H1 (cell line): ENCODE measurements around the gene XRRA1. TPM values are rescaled to one million over a fixed set of nuclear protein-coding genes. Genes with fewer than 3 reads are reported as not detected.

ENCODE experiments used
- CTCF ChIA-PET: fragments of 300-600 bp; sonication (Branson Sonifier 250); formaldehyde crosslinking; loops from one replicate; lab custom pipeline; 2021; ENCODE audit not compliant: partially characterized antibody; lab: Charles Lee
- POLR2A ChIA-PET: fragments of 300-600 bp; sonication (Branson Sonifier 250); formaldehyde crosslinking; loops from one replicate; lab custom pipeline; 2021; ENCODE audit warnings: inconsistent platforms; ENCODE audit not compliant: partially characterized antibody; lab: Charles Lee
- DNase-seq, 2 experiments: peaks; one replicate each; pipeline versions ENCODE4 v3.0.0 to v3.0.0-alpha.2; 2010 to 2022; ENCODE audit warnings: low spot score in 2 of 2, low read depth in 1 of 2, mixed read lengths in 1 of 2
- FAIRE-seq: peaks from 2 replicates; lab custom pipeline; 2011; peaks lifted over from hg19 to GRCh38; lab: Jason Lieb, UNC
- H2AFZ ChIP-seq: 2 replicates; pipeline ENCODE4 v1.8.1; 2012; ENCODE audit warnings: low read length, inconsistent platforms
- H2AK5ac ChIP-seq: 2 replicates; pipeline ENCODE4 v1.6.1; 2013; ENCODE audit warnings: low read depth, low read length
- H2BK120ac ChIP-seq: replicated peaks from 2 replicates; pipeline ENCODE3; 2013; ENCODE audit warnings: low read depth, low read length, inconsistent platforms
- H2BK12ac ChIP-seq: 2 replicates; pipeline ENCODE4 v1.6.1; 2013; ENCODE audit warnings: low read depth, low read length
- H2BK15ac ChIP-seq: 2 replicates; pipeline ENCODE4 v1.6.1; 2013; ENCODE audit warnings: low read length
- H2BK20ac ChIP-seq: 2 replicates; pipeline ENCODE4 v1.6.1; 2013; ENCODE audit warnings: low read length
- H2BK5ac ChIP-seq: 2 replicates; pipeline ENCODE4 v1.6.1; 2013; ENCODE audit warnings: low read depth, low read length
- H3K14ac ChIP-seq: 2 replicates; pipeline ENCODE4 v1.6.1; 2013; ENCODE audit warnings: inconsistent platforms; ENCODE audit not compliant: insufficient read length
- H3K18ac ChIP-seq: 2 replicates; pipeline ENCODE4 v1.6.1; 2013; ENCODE audit warnings: low read length; ENCODE audit errors: extremely low read depth
- H3K23ac ChIP-seq: 2 replicates; pipeline ENCODE4 v1.6.1; 2013; ENCODE audit warnings: inconsistent platforms; ENCODE audit not compliant: insufficient read length
- H3K23me2 ChIP-seq: 2 replicates; pipeline ENCODE4 v1.6.1; 2013; ENCODE audit warnings: low read depth, low read length
- H3K27ac ChIP-seq: 2 replicates; pipeline ENCODE4 v1.6.1; 2011; ENCODE audit warnings: low read depth, low read length, inconsistent platforms
- H3K27me3 ChIP-seq, 4 experiments: replicated peaks in 1 of 4; 1 replicate in 1 of 4; 2 replicates in 3 of 4; pipeline versions ENCODE4 v1.6.1 to v1.8.1; 2011 to 2013; ENCODE audit warnings: low read length in 3 of 4, mild to moderate bottlenecking in 3 of 4, inconsistent platforms in 2 of 4, mixed read lengths in 2 of 4, moderate library complexity in 1 of 4; ENCODE audit not compliant: control insufficient read depth in 3 of 4, insufficient read depth in 3 of 4; ENCODE audit errors: extremely low read depth in 1 of 4
- H3K36me3 ChIP-seq, 4 experiments: 2 replicates each; pipeline versions ENCODE4 v1.6.1 to v1.8.1; 2011 to 2013; ENCODE audit warnings: mild to moderate bottlenecking in 4 of 4, low read length in 3 of 4, moderate library complexity in 2 of 4, control low read depth in 1 of 4, inconsistent platforms in 1 of 4; ENCODE audit not compliant: insufficient read depth in 4 of 4, control insufficient read depth in 2 of 4
- H3K4ac ChIP-seq: replicated peaks from 2 replicates; pipeline ENCODE3; 2013; ENCODE audit warnings: low read length, low read depth, mixed read lengths, inconsistent platforms; ENCODE audit not compliant: insufficient read length
- H3K4me1 ChIP-seq, 4 experiments: replicated peaks in 1 of 4; 1 replicate in 1 of 4; 2 replicates in 3 of 4; pipeline versions ENCODE4 v1.6.1 to v1.8.1; 2011 to 2013; ENCODE audit warnings: low read length in 3 of 4, inconsistent platforms in 2 of 4, mixed read lengths in 1 of 4; ENCODE audit not compliant: insufficient read depth in 4 of 4, control insufficient read depth in 3 of 4
- H3K4me2 ChIP-seq, 2 experiments: 2 replicates each; pipeline versions ENCODE4 v1.6.1 to v1.8.1; 2011 to 2013; ENCODE audit warnings: low read depth in 2 of 2, low read length in 2 of 2, control low read depth in 1 of 2, inconsistent platforms in 1 of 2, mild to moderate bottlenecking in 1 of 2; ENCODE audit not compliant: insufficient read depth in 1 of 2
- H3K4me3 ChIP-seq, 4 experiments: fragments of 200-600, 300-600 bp in 1 of 4; sonication (generic), shearing (Covaris generic), sonication (Bioruptor Twin) in 1 of 4; 2 replicates each; pipeline versions ENCODE4 v1.5.1 to v1.8.1; 2011 to 2016; ENCODE audit warnings: low read length in 4 of 4, low read depth in 3 of 4, control low read depth in 2 of 4, inconsistent platforms in 2 of 4, mild to moderate bottlenecking in 2 of 4, mixed read lengths in 1 of 4, moderate library complexity in 1 of 4; ENCODE audit not compliant: insufficient read depth in 2 of 4; ENCODE audit errors: extremely low read depth in 1 of 4
- H3K56ac ChIP-seq: replicated peaks from 2 replicates; pipeline ENCODE3; 2013; ENCODE audit warnings: low read depth, mild to moderate bottlenecking, mixed read lengths, low read length, inconsistent platforms; ENCODE audit not compliant: insufficient read length
- H3K79me1 ChIP-seq: 2 replicates; pipeline ENCODE4 v1.6.1; 2013; ENCODE audit warnings: low read depth, low read length, control low read depth
- H3K79me2 ChIP-seq, 2 experiments: 2 replicates each; pipeline versions ENCODE4 v1.6.1 to v1.8.1; 2012 to 2013; ENCODE audit warnings: low read length in 2 of 2, mild to moderate bottlenecking in 2 of 2, inconsistent platforms in 1 of 2; ENCODE audit not compliant: insufficient read depth in 2 of 2, control insufficient read depth in 1 of 2
- H3K9ac ChIP-seq, 4 experiments: replicated peaks in 1 of 4; 1 replicate in 1 of 4; 2 replicates in 3 of 4; pipeline versions ENCODE4 v1.6.1 to v1.8.1; 2011 to 2013; ENCODE audit warnings: low read depth in 3 of 4, low read length in 3 of 4, control low read depth in 2 of 4, mild to moderate bottlenecking in 2 of 4, moderate library complexity in 2 of 4, inconsistent platforms in 1 of 4; ENCODE audit errors: extremely low read depth in 1 of 4
- H3K9me3 ChIP-seq, 2 experiments: 2 replicates each; pipeline versions ENCODE4 v1.6.1 to v1.8.1; 2012 to 2013; ENCODE audit warnings: mild to moderate bottlenecking in 2 of 2, moderate library complexity in 2 of 2, control low read depth in 1 of 2, inconsistent platforms in 1 of 2, low read depth in 1 of 2, low read length in 1 of 2, mixed read lengths in 1 of 2; ENCODE audit not compliant: insufficient read depth in 2 of 2
- H4K20me1 ChIP-seq, 2 experiments: replicated peaks in 1 of 2; 2 replicates each; pipeline versions ENCODE3 to v1.8.1; 2011 to 2013; ENCODE audit warnings: inconsistent platforms in 2 of 2, low read length in 2 of 2, mild to moderate bottlenecking in 1 of 2; ENCODE audit not compliant: insufficient read depth in 2 of 2, control insufficient read depth in 1 of 2
- H4K5ac ChIP-seq: 2 replicates; pipeline ENCODE4 v1.6.1; 2013; ENCODE audit warnings: low read length, low read depth, mixed read lengths, inconsistent platforms; ENCODE audit not compliant: insufficient read length
- H4K8ac ChIP-seq: 2 replicates; pipeline ENCODE4 v1.8.0; 2013; ENCODE audit warnings: mild to moderate bottlenecking, moderate library complexity, low read length, inconsistent platforms; ENCODE audit not compliant: insufficient read depth; ENCODE audit errors: extremely low read depth
- H4K91ac ChIP-seq: replicated peaks from 2 replicates; pipeline ENCODE3; 2013; ENCODE audit warnings: low read length, mixed read lengths, inconsistent platforms; ENCODE audit not compliant: insufficient read length
- PHF8 ChIP-seq: fragments of 200-600 bp; sonication (generic); conservative IDR thresholded peaks from 2 replicates; pipeline ENCODE4 v1.7.1; 2012; ENCODE audit warnings: low read depth, mild to moderate bottlenecking, inconsistent platforms, low read length, moderate library complexity
- WGBS, 2 experiments: shearing (Covaris generic) in 1 of 2; methylation state at CpG; one replicate each; pipeline versions ENCODE4 v1.1.6 to v1.1.7; 2013 to 2015; ENCODE audit warnings: low lambda C conversion rate in 2 of 2, mixed read lengths in 2 of 2, inconsistent platforms in 1 of 2, low coverage in 1 of 2, missing lambda C conversion rate in 1 of 2; ENCODE audit not compliant: insufficient replicate concordance in 2 of 2, insufficient coverage in 1 of 2, insufficient read length in 1 of 2; ENCODE audit errors: extremely low coverage in 1 of 2, missing lambda C conversion rate in 1 of 2; 5-methylcytosine and 5-hydroxymethylcytosine counted together
- polyA plus RNA-seq, 7 experiments: library from polyadenylated mRNA; depleted of rRNA in 3 of 7; stranded (reverse) in 5 of 7; unstranded in 2 of 7; fragments of >200 nt in 5 of 7; fragments of 200-250 nt in 2 of 7; gene quantifications; 1 replicate in 5 of 7; 2 replicates in 1 of 7; 4 replicates in 1 of 7; pipeline versions ENCODE4 v1.2.1 to v1.2.3, GENCODE V29; 2011 to 2013; ENCODE audit warnings: missing spikeins in 2 of 7, mixed read lengths in 2 of 7
- total RNA-seq: library from RNA; stranded (reverse); fragmentation: NEBNext Ultra II Directional; extraction: Animal tissue kit (Norgen Biotek cat#: 25700); gene quantifications from 2 replicates; pipeline ENCODE4 v1.2.1, GENCODE V29; 2021

The XRRA1 gene
- total and polyA plus RNA-seq, 2 of the 8 experiments (the other 6 are each of a cell fraction or from before 2014, with no cell fraction given) = 2.1 to 7.1 TPM

- 100% methylated on average over 1 of the region's 1 CpG; no CpG with 5 or more reads in 1 of the 2 experiments for WGBS, 2 experiments
- no peak overlapping the region for H3K4me3 ChIP-seq
- H3K79me1 ChIP-seq = no peaks in the 10 kb centered on the region
- no peaks in the 10 kb centered on the region for H3K23me2 ChIP-seq
- FAIRE-seq (no peak), DNase-seq (no peak)
- no peak overlapping the region for H4K8ac ChIP-seq
- H2BK12ac ChIP-seq = no peak overlapping the region
- no peaks in the 10 kb centered on the region for H3K79me2 ChIP-seq
- H2AFZ ChIP-seq = no peak overlapping the region
- no peak overlapping the region for H4K5ac ChIP-seq
- H2BK120ac ChIP-seq = no peak overlapping the region
- no peak overlapping the region for H3K4me2 ChIP-seq
- no peaks in the 10 kb centered on the region for H3K4me1 ChIP-seq
- H2BK20ac ChIP-seq = no peak overlapping the region
- H3K18ac ChIP-seq = no peak overlapping the region
- TF ChIP-seq PHF8 = no peak
- TF ChIP-seq, all 59 proteins: peak for 0
- H4K20me1 ChIP-seq = no peaks in the 10 kb centered on the region
- H3K4ac ChIP-seq = no peak overlapping the region
- no peak overlapping the region for H3K14ac ChIP-seq
- no peak overlapping the region for H3K27ac ChIP-seq
- no peak overlapping the region for H2AK5ac ChIP-seq
- H2BK5ac ChIP-seq = no peak overlapping the region
- ChIA-PET CTCF (no interaction called here), POLR2A (interaction anchor here (1.0 kb wide), 1 partner anchor 10 kb away, joined by 3 read pairs; no protein-coding TSS in a partner anchor)
- H2BK15ac ChIP-seq = no peak overlapping the region
- H4K91ac ChIP-seq = no peak overlapping the region
- peaks cover 6 to 30% (median 22%) of the 10 kb centered on the region in 4 experiments; a peak in 6 of 8 replicates for H3K36me3 ChIP-seq
- no peak overlapping the region for H3K9ac ChIP-seq
- H3K56ac ChIP-seq = no peak overlapping the region
- H3K9me3 ChIP-seq = no peaks in the 10 kb centered on the region
- no peak overlapping the region for H3K23ac ChIP-seq
- no peaks in the 10 kb centered on the region for H3K27me3 ChIP-seq
Observed at GRCh38 chr11:74838188-74838587, 110.7 kb downstream of the XRRA1 start.
